CD4-positive, alpha-beta T cell treated with Interleukin-10 for 1 hour (primary cell): ENCODE measurements around the gene MOBP.

Experiments used
- DNase-seq: peaks from one replicate; pipeline ENCODE4 v3.0.0-alpha.2; 2020

The MOBP gene

DNA sequence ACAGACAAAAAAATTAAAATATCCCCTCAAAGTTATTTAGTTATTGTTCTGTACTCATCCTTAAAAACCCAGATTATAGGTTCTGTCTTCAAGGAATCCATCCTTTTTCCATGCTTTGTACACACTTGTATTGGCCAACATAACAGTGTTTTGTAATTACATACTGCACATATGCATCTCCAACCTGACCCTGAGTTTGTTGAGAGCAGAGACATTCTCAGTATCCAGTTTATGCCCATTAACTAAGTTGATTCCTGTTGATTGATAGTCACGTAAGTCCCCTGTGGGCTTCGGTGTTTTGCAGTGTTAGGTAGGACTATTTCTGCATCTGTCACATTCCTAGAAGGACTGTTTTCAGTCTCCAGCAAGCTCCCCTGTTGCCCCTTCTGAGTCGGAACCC is 33.6 kb downstream of the MOBP start:
- no peak for DNase-seq

GRCh38 chr3:39501968-39502837 is 34.7 kb downstream of the MOBP start:
- no peak for DNase-seq

GRCh38 chr3:39502838-39503145 is 35.3 kb downstream of the MOBP start:
- DNase-seq, result no peak

DNA sequence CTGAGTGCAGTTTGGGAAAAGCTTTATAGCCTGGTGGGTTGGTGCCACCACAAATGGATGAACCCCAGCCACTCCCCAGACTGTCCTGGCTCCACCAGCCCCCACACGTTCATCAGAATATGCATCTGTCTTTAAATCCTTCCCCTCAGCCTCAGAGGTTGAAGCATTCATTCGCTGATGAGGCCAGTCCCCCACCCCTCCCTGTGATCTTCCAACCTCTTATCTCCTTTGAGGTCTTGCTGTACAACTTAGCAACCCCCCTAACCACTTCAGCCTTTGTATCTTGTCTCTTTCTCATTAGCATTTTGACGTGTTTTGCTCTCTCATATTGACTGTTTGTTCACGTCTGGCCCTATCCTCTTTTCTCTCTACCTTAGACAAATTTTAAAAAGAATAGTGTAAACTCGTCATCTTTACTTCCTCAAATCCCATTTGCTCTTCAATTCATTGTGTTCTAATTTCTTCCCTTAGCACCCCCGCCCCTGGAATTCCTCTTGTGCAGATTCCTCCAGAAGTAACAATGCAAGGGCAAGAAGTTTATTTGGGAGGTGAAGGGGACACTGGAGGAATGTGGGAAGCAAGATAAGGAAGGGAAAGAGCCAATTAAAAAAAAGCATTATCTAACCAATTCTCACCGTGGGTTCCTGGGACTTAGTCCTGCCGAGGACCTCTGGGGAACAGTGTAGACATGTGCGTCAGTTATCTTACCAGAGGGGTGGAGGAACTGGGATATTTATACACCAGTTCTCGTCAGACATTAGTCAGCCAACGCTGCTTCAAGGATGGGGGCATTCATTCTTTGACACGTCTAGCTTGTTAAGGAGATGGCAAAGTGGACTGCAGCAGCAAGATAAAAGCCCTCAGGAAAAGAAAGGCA is 38.6 kb downstream of the MOBP start:
- DNase-seq, result no peak

DNA sequence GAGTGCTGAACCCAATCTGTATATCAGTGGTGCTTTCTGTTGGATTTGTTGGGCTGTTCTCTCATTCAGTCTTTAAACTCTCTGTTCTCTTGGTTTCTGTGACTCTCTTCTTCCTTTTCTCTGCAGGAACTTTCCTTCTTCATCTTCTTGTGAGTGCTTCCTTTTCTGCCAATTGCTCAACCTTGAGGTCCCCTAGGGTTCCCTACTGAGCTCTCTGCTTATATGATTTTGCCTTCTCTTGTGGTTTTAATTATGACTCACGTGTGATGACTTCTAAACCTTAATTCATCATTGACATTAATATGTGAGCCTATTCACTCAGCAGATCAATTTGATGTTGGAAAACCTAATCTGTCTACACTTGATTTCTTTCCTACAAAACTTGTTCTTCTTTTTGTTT is 39.4 kb downstream of the MOBP start:
- no peak for DNase-seq

DNA sequence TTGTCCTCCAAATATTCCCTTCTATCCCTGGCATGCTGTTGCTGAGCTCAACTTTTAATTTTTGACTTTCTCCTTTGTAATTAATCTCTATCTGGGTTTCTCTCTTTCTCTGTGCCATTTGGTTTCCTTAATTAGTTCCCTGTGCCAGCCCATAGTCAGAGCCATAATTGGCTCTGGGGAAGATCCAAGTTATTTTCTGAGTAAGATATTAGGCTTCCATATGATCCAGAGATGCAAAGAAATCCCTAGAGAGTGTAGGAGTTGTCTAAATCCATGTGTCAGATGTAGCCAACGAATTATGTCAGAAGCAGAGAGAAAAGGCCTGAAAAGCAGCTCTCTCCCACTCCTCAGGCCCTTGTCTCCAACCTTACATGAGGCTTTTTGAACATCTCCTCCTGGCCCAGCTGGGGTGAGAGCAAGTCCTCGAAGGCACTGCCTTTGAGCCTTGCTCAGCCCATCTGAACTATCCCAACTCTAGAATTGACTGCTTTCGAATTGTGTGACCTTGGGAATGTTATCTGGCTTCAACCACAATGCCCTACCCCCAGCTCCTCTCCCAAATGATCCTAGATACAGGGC is 46.4 kb downstream of the MOBP start:
- DNase-seq, result no peak

DNA sequence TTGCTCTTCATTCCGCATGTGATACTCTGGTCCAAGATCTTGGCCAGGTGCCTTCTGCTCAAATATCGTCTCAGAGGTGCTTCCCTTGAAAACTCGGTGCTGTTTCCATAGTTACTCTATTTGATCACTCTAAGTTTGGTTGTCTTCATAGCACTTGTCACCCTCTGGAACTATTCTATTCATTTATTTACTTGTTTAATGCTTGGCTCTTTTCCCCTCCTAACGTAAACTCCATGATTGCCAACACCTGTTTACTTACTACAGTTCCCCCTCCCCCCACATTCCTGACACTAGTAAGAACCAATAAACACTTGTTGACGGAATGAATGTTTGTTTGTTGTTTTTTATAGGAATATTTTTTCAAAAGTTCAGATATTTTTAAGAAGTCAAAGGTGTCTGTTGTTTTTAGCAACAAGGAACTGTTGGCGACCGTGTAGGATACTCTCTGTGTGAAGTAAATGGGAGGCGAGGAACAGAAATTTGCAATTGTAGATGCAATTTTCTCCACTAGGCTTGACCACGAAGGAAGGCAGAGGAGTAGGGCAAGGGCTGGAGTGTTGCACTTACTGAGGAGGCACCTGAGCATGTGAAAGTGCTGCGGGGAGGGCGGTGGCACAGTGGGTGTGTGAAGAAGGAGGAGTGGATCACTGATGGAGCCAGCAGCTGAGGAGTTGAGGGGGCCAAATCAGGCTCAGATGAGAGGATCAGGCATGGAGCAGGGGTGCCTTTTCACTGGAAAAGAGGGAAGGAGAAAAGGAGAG is 48.4 kb downstream of the MOBP start:
- no peak for DNase-seq

DNA sequence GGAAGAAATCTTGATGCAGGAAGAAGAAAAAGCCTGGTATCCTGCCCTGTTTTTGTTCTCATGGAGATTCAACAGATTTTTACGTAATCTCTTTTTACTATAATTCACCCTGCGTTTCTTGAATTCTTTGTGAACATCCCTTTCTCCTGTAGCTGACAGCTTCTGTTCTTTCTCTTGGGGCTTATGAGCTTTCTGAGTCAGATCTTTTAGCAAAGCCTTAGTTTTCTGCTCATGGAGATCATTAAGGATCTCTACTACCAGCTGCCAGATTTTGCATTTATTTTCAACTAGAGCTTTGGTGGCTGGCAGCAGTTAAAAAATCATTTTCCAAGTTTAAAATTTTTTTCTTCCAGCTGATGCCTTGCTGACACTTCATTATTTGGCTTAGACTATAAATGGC is 51.6 kb downstream of the MOBP start:
- DNase-seq, result no peak

DNA sequence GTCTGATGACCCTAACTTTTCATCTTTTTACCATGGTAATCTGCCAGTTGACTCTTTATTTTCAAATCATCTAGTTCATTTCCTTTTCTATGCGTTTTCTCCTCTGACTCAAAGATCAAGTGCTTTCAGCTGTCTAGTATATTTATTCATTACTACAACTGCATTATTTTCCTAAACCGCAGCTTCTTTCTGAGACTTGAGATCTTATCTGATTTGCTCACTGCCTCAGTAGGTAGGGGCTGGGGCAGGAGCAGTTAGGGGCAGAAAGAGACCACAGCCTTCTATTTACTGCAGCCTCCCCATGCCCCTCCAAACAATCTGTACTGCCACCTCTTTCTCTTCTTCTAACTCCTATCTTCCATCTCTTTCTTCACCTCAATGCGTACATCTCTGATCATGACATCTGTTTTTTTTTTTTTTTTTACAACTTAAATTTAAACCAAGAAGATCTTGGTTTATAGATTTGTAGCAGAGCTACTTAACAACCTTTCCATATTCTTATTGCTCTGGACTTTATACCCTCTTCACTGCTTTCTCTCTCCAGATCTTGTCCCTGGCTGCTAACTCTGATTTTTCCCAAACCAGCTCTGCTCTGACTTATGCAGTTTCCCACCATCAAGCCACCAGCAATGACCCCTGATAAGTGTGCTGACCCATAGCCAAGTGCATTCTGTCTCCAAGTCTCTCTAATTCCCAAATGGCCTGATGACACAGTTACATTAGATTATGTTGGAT is 52.2 kb downstream of the MOBP start:
- no peak for DNase-seq

- DNase-seq, result no peak
Measured at GRCh38 chr3:39521456-39521855, 54.0 kb downstream of the MOBP start.

DNA sequence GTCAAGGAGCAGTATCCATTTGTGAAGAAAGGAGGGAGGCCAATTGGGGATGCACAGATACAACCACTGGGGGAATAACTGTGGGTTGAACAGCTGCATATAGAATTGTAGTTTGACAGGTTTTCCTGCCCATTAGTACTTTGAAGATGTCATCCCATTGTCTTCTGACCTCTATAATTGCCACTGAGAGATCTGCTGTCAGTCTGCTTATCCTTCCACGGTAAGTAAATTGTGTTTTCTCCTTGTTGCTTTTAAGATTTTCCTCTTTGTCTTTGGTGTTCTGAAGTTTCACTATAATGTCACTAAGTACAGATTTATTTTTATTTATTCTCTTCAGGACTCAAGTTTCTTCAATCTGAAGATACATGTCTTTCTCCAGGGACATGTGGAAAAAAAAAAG is 56.6 kb downstream of the MOBP start:
- DNase-seq, result no peak

DNA sequence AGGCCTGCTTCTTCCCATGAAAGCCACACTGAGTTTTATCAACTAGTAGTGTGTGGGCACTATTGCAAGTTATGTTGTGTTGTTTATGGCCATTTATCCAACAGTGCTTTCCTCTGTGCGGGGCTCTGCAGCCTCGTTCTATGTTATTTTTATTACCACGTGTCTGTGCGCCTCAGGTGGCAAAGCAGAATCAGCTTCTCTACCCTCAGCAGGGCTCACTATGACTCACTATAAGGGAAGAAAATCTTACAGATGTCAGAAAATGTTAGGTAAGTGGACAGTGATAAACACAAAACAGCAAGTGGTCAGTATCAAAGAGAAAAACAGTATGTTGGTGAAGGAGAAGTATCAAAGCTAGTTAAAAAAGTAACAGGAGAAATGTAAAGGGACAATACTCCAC is 61.4 kb downstream of the MOBP start:
- no peak for DNase-seq

GRCh38 chr3:39529577-39529976 is 62.1 kb downstream of the MOBP start:
- DNase-seq, result no peak

- no peak for DNase-seq
Measured at GRCh38 chr3:39531066-39531465, 63.6 kb downstream of the MOBP start.

- no peak for DNase-seq
Measured at GRCh38 chr3:39531665-39532064, 64.2 kb downstream of the MOBP start.

DNA sequence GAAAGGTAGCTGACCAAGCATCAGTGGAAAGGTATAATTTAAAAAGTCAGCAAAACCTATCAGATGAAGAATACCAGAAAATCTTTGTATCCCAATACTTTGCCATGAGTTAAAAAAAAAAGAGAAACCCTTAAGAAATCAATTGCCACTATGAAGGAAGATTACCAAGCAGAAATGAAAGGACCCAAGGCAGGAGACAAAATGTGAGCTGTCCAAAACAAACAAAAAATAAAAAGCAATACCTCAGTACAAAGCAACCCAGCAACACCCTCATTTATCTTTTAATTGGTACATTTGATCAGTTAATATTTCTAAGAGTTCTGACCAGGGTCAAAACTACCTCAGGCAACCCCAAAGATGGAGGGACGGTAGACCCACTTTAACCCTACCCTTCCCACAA is 65.3 kb downstream of the MOBP start:
- no peak for DNase-seq

DNA sequence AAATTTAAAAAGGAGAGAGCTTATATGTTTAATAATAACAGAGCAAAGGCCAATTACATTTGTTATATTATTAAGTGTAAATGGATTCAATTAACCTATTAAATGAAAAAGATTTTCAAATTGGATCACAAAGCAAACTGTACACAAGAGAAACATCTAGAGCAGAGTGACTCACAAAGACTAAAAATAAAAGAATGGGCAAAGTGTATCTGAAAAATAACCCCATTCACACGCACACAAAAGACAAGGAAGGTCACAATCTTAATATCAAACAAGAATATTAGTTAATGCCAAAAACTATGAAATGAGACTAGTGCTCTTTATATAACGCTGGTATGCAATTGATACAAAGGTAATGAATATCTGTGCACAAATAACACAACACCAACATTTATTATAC is 65.7 kb downstream of the MOBP start:
- DNase-seq, result no peak

DNA sequence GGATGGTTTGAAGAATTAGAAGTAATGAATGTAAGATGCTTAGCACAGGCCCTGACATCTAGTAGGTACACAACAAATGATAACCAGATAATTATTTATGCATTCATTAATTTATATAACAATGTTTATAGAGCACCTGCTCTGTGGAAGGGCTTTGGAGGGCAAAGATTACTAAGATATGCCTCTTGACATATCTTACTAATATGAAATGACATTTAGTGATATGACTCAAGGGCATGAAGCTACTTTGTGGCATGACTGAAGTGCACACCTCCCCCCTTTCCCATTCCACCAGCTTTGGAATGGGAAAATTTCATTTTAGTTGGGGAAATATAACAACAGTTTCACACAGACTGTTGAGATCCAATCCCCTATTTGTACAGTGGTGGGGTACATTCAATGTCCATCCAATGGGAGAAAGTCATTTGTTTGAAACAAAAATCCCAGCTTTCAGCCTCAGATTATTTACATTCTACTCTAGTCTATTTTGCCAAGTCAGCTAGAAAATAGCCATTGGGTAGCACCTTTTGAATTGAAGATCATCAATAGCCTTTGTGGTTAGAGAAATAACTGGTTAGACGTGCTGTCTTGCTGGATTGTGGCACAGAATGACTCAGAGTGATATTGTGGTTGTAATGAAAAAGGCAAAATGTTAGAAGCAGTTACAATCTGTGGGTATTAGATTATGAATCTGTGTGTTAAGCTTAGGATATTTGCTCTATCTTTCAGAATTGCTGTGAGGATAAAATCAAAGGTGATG is 72.9 kb downstream of the MOBP start:
- DNase-seq, result no peak

DNA sequence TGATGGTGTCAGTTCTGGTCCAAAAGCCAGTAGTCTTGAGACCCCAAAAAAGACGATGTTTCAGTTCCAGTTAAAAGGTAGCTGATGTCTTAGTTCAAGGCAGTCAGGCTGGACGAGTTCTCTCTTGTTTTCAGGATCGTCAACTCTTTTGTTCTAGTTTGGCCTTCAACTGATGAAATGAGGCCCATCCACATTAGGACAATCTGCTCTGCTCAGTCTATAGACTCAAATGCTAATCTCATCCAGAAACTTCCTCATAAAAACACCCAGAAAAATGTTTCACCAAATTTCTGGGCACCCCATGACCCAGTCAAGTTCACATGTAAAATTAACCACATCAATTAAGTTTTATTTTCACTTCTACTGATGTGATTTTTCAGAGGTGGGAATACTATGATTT is 74.0 kb downstream of the MOBP start:
- DNase-seq, result no peak

DNA sequence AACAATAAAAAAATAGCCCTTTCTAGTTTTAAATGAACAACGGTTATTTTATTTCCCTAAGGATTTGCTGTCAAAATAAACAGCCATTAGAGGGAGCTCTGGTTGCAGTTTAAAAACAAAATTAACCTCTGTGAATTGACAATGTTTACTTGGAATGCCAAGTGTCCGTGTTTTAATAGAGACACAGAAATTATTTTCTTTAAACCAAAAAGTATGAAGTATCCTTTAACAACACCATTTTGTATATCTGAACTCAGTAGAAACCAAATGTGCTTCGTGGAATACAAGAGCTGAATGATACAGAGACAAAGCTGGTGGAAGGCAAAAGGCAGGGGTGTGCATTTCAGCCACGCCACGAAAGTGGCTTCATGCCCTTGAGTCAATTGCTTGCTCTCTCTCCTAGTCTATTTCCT is 74.4 kb downstream of the MOBP start:
- no peak for DNase-seq

GRCh38 chr3:39542588-39542988 is 75.1 kb downstream of the MOBP start:
- DNase-seq, result no peak

- no peak for DNase-seq
Measured at GRCh38 chr3:39548282-39548681, 80.8 kb downstream of the MOBP start.
